OCI-LY1 (cell line): ENCODE measurements around the gene EXT2.

Experiments used
- H2AFZ ChIP-seq: fragments of 200-600 bp; sonication (generic), shearing (Covaris generic); 2 replicates; pipeline ENCODE4 v1.6.0; 2014; ENCODE audit warnings: antibody characterized with exemption, mild to moderate bottlenecking, low read length
- H3F3A ChIP-seq: fragments of 200-600 bp; sonication (generic), shearing (Covaris generic); 2 replicates; pipeline ENCODE4 v1.6.0; 2014; ENCODE audit warnings: mild to moderate bottlenecking, antibody characterized with exemption, low read length, moderate library complexity; ENCODE audit not compliant: insufficient read depth
- H3K27ac ChIP-seq: fragments of 200-600 bp; sonication (generic); 2 replicates; pipeline ENCODE4 v1.5.1; 2014; ENCODE audit warnings: low read length, mixed run types, mild to moderate bottlenecking, low read depth; ENCODE audit not compliant: poor library complexity, severe bottlenecking
- H3K27me3 ChIP-seq: fragments of 200-600 bp; sonication (generic); 2 replicates; pipeline ENCODE4 v1.6.0; 2014; ENCODE audit warnings: antibody characterized with exemption, mild to moderate bottlenecking, low read length, moderate library complexity; ENCODE audit not compliant: insufficient read depth
- H3K36me3 ChIP-seq: fragments of 200-600 bp; sonication (generic); 2 replicates; pipeline ENCODE4 v1.6.1; 2014; ENCODE audit warnings: mild to moderate bottlenecking, antibody characterized with exemption, low read length, moderate library complexity, mixed read lengths; ENCODE audit not compliant: insufficient read depth
- H3K4me1 ChIP-seq: fragments of 200-600 bp; sonication (generic); 2 replicates; pipeline ENCODE4 v1.5.1; 2014; ENCODE audit warnings: mild to moderate bottlenecking, low read length, moderate library complexity; ENCODE audit not compliant: insufficient read depth, severe bottlenecking
- H3K4me2 ChIP-seq: fragments of 200-600 bp; sonication (generic), shearing (Covaris generic); 2 replicates; pipeline ENCODE4 v1.6.1; 2014; ENCODE audit warnings: low read length
- H3K4me3 ChIP-seq: fragments of 200-600 bp; sonication (generic); 2 replicates; pipeline ENCODE4 v1.5.1; 2014; ENCODE audit warnings: low read length, low read depth, mild to moderate bottlenecking, mixed read lengths; ENCODE audit not compliant: poor library complexity, severe bottlenecking
- H3K79me2 ChIP-seq: fragments of 200-600 bp; shearing (Covaris generic); 2 replicates; pipeline ENCODE4 v1.6.1; 2016; ENCODE audit warnings: mixed run types, low read length, mixed read lengths; ENCODE audit not compliant: insufficient read depth
- H3K9ac ChIP-seq: fragments of 200-600 bp; sonication (generic), shearing (Covaris generic); 2 replicates; pipeline ENCODE4 v1.6.1; 2014; ENCODE audit warnings: mild to moderate bottlenecking, low read length, mixed read lengths
- H3K9me2 ChIP-seq: fragments of 200-600 bp; sonication (generic), shearing (Covaris generic); 2 replicates; pipeline ENCODE4 v1.6.1; 2014; ENCODE audit warnings: low read depth, mild to moderate bottlenecking, low read length, mixed read lengths
- H3K9me3 ChIP-seq: fragments of 200-600 bp; shearing (Covaris generic); 2 replicates; pipeline ENCODE4 v1.6.1; 2014; ENCODE audit warnings: low read length, mixed read lengths
- H4K20me1 ChIP-seq: fragments of 200-600 bp; sonication (generic), shearing (Covaris generic); 2 replicates; pipeline ENCODE4 v1.6.0; 2016; ENCODE audit warnings: mild to moderate bottlenecking, low read length; ENCODE audit not compliant: insufficient read depth
- CTCF ChIP-seq: fragments of 200-600 bp; sonication (generic), shearing (Covaris generic); IDR thresholded peaks from 2 replicates; pipeline ENCODE4 v1.5.1; 2017; ENCODE audit warnings: mild to moderate bottlenecking, antibody characterized with exemption, low read length, moderate library complexity, mixed read lengths
- EZH2 ChIP-seq: fragments of 200-600 bp; sonication (generic), shearing (Covaris generic); IDR thresholded peaks from 2 replicates; pipeline ENCODE4 v1.8.0; 2017; ENCODE audit warnings: borderline replicate concordance, mixed run types, mild to moderate bottlenecking, antibody characterized with exemption, low read length, moderate library complexity, mixed read lengths

EXT2 gene

DNA sequence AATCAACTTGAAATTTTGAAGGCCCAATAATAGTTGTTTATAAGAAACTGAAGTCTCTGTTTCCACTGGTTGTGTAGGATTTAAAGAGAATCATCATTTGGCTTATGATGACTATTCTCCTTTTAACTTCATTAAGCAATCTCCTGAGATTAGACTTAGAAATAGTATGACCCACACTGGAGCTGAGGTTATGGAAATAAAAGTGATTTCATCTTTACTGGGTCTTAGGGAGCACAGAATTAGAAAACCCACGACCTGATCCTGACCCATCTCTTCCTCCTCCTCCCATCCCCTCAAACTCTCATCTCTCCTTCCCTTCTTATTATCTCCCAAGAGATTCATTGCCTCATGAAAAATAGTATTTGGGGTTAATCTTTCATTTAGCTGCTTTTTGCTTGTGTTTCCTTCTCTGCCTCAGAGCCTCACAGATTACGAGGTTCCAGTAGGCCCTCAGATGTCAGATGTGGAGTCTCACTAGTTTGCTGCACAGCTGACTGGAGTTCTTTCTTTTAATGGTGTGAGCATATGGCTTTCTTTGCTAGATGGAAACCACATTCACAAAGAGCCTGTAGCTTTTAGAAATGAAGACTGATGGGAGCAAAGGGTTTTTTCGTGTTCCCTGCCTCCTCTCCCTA lies 129.5 kb downstream of the EXT2 start:
- Histone ChIP-seq H3K36me3 (no peaks in the 10 kb centered on the region), H3K79me2 (no peaks in the 10 kb centered on the region), H3K4me1 (no peaks in the 10 kb centered on the region), H3F3A (no peaks in the 10 kb centered on the region), H3K9me3 (no peaks in the 10 kb centered on the region), H3K27ac (no peak overlapping the region), H2AFZ (no peak overlapping the region), H3K4me2 (no peak overlapping the region), H3K9ac (no peak overlapping the region), H4K20me1 (no peaks in the 10 kb centered on the region), H3K9me2 (no peaks in the 10 kb centered on the region), H3K4me3 (no peak overlapping the region), H3K27me3 (no peaks in the 10 kb centered on the region)
- TF ChIP-seq CTCF (no peak), EZH2 (no peak)

DNA sequence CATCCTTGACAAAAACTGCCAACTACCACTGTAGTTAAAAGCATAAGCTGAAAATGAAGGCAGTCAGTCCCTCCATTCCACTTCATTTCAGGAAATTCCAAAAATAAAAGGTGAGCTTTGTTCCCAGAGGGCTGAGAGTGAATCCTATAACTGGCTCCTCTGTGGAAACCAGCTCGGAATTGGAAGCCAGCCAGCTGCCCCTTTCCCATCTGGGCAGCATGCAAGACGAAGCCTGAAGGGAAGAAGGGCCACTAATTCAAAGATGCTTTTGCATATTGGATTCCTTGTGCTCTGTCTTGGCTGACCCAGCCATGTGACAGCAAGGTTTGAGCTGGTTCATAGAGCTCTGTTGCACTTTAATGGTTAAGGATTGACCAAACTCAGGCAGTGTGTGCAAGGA lies 131.0 kb downstream of the EXT2 start:
- no peak overlapping the region for H3K27ac ChIP-seq
- H4K20me1 ChIP-seq = no peaks in the 10 kb centered on the region
- H3K79me2 ChIP-seq = no peaks in the 10 kb centered on the region
- no peaks in the 10 kb centered on the region for H3K4me1 ChIP-seq
- H3K9me2 ChIP-seq = no peaks in the 10 kb centered on the region
- no peaks in the 10 kb centered on the region for H3K9me3 ChIP-seq
- H3K36me3 ChIP-seq = no peaks in the 10 kb centered on the region
- no peaks in the 10 kb centered on the region for H3K27me3 ChIP-seq
- H2AFZ ChIP-seq = no peak overlapping the region
- no peaks in the 10 kb centered on the region for H3F3A ChIP-seq
- H3K9ac ChIP-seq = no peak overlapping the region
- H3K4me2 ChIP-seq = no peak overlapping the region
- no peak overlapping the region for H3K4me3 ChIP-seq
- TF ChIP-seq CTCF (no peak), EZH2 (no peak)

- Histone ChIP-seq H4K20me1 (no peaks in the 10 kb centered on the region), H3K4me1 (no peaks in the 10 kb centered on the region), H3K79me2 (no peaks in the 10 kb centered on the region), H3K27me3 (no peaks in the 10 kb centered on the region), H3K9ac (no peak overlapping the region), H3K36me3 (no peaks in the 10 kb centered on the region), H3K9me3 (no peaks in the 10 kb centered on the region), H3F3A (no peaks in the 10 kb centered on the region), H3K4me3 (no peak overlapping the region), H2AFZ (no peak overlapping the region), H3K27ac (no peak overlapping the region), H3K9me2 (no peaks in the 10 kb centered on the region), H3K4me2 (no peak overlapping the region)
- TF ChIP-seq EZH2 = no peak
Measured at GRCh38 chr11:44226945-44227344, 131.5 kb downstream of the EXT2 start.

DNA sequence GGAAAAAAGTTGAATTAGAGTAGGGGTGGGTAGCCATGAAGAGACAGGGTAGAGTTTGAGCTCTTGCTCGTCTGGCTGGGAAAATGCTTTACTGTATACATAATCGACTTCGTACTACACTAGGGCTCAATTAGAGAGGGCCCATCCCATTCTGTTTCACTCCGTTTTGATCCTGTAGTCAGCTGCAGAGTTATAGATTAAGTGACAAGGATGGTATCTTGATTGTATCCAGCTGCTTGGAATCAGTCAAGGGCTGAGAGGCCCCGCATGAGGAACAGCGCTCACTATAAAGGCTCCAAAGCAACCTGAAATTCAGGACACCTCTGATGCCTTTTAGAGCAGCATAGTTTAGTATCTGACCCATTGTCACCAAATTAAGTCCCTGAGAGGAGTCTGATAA lies 132.9 kb downstream of the EXT2 start:
- Histone ChIP-seq H4K20me1 (no peaks in the 10 kb centered on the region), H3K79me2 (no peaks in the 10 kb centered on the region), H3K9me3 (no peaks in the 10 kb centered on the region), H3K4me2 (no peak overlapping the region), H2AFZ (no peak overlapping the region), H3K27ac (no peak overlapping the region), H3K9me2 (no peaks in the 10 kb centered on the region), H3K9ac (no peak overlapping the region), H3F3A (no peaks in the 10 kb centered on the region), H3K4me1 (no peaks in the 10 kb centered on the region), H3K36me3 (no peaks in the 10 kb centered on the region), H3K27me3 (no peaks in the 10 kb centered on the region), H3K4me3 (no peak overlapping the region)
- TF ChIP-seq EZH2 (no peak), CTCF (no peak)
